Stimulated activated CD4-positive, alpha-beta T cell treated with anti-CD3 and anti-CD28 coated beads, Interleukin-12 subunit alpha, Interleukin-12 subunit beta, amount 100 ng/mL, for 4 hours (primary cell): ENCODE results near the gene ARHGEF3.

Experiments used
- DNase-seq: peaks from one replicate; pipeline ENCODE4 v3.0.0-alpha.2; 2020

The ARHGEF3 gene

GRCh38 chr3:56822501-56822900, 20.8 kb upstream of the ARHGEF3 start:
- DNase-seq = no peak

DNA sequence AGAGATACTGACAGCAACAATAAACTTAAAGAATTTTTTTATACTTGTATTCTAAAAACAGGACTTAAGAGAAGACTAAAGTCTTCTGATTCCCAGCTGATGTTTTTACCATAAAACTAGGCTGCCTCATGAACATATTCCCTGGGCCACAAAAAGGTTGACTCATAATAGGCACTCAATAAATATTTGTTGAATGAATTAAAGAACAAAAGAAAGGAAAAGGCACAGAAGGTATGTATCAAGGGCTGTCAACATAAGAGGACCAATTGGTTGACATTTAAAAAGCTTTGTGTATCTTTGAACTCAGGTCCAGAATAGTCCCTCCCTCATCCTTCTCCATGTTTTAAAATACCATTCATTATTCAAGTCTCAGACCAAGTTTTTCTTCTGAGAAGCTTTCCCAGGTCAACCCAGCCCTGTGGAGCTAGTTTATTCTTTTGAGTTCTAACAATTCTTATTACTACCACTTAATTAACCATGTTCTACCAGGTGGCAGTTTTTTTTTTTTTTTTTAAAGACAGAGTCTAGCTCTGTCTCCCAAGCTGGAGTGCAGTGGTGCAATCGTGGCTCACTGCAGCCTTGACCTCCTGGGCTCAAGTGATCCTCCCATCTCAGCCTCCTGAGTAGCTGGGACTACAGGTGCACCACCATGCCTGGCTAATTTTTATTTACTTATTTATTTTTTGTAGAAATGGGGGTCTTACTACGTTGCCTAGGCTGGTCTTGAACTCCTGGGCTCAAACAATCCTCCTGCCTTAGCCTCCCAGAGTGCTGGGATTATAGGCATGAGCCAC, 17.5 kb upstream of the ARHGEF3 start:
- DNase-seq = no peak

DNA sequence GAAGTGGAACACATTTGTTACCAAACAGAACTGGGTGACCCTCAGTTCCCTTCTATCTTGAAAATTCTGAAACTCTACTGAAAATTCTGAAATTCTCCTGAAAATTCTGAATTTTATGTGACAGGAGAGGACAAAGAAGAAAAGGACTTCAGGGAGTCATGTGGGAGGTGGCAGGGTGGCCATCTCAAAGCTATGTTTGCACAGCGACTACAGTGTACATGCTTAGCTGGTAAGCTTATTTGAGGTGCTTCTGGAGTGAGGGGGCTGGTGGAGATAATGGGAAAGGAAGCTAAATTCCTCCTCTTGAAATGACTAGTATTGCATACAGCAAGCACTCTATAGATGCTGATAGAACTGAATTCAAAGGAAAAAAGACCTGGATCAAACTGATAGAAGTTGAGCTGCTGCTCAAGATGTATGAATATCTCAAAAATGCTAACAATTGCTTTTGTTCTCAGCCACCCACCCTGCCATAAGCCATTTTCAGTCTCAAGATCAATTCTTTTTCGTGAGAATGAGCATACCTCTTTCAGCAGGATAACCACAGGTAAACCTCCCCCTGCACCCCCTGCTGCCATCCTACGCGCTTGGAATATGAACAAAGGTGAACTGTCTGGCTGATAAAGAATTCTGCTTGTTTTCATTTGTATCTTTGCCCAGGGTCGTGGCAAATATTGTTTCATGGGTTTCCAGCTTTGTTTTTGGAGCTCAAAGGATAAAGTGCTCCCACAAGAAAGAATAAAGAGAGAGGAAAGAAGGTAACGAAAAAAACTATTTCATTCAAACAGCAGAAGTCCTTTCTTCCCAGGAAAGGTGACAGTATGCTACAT, 16.6 kb upstream of the ARHGEF3 start:
- no peak for DNase-seq

- DNase-seq = no peak
Measured at GRCh38 chr3:56817646-56818045, 15.9 kb upstream of the ARHGEF3 start.

DNA sequence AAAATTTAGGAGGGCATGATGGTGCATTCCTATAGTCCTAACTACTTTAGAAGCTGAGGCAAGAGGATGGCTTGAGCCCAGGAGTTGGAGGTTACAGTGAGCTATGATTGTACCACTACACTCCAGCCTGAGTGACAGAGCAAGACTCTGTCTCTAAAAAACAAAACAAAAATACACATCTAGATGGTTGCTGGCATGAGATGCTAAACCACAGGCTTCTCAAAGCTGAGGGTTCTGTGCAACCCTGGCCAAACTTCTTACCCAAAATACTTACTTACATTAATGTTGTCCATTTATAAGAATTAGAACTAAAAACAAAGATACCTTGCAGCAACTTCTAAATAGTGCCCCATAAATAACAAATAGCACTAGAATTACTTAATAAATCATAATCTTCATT, 14.3 kb upstream of the ARHGEF3 start:
- DNase-seq = no peak

GRCh38 chr3:56815589-56815988, 13.8 kb upstream of the ARHGEF3 start:
- no peak for DNase-seq

DNA sequence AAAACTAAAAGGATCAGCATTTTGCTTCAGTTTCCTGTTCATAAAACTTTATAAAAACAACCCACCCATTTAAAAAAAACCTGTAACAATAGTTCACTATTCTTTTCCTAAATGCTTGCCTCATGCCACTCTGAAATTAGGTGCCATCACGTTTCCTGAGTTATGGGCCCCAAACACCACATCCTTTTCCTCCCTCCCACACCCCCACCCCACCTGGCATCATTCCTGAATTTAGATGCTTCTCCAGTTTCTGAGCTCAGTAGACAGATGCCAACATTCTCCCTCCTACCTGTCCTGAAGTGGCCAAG, 11.9 kb upstream of the ARHGEF3 start:
- no peak for DNase-seq

DNA sequence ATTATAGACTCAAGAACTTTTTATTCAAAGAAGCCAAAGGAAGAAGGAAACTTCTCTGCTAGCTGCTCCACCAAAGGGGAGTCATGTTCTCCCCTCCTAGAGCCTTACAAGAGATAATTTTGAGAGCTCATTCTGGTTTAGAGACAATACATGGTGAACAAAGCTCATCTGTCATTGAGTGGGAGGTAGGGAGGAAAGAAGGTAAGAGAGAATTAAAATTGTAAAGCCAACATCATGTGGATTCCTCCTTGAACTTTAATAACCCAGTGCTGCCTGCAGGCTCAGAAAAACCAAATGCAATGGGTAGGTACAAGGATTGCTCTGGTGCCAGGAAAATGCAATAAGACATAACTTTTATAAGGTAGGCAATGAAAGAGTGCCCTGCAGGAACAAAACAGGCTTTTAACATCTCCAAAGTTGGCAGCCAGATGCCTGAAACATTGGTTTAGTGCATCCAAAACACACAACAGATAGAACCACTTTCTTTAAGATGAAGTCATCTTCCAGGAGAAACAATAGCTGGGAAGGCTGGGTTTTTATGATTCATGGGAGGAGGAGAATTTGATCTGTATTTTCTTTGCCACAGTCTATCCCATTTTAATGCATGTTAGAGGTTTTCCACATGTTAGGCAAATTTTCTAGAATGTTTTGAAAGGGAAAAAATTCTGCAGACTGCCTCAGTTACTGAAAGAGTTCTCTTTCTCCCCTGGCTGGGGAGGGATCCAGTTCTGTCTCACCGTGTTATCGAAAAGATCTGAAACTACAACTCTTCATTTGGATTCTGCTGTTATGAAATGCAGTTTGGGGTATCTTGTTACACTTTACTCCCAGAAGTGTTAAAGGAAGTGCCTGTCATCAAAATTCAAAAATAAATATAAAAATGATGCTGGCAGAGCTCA, 11.3 kb upstream of the ARHGEF3 start:
- no peak for DNase-seq

DNA sequence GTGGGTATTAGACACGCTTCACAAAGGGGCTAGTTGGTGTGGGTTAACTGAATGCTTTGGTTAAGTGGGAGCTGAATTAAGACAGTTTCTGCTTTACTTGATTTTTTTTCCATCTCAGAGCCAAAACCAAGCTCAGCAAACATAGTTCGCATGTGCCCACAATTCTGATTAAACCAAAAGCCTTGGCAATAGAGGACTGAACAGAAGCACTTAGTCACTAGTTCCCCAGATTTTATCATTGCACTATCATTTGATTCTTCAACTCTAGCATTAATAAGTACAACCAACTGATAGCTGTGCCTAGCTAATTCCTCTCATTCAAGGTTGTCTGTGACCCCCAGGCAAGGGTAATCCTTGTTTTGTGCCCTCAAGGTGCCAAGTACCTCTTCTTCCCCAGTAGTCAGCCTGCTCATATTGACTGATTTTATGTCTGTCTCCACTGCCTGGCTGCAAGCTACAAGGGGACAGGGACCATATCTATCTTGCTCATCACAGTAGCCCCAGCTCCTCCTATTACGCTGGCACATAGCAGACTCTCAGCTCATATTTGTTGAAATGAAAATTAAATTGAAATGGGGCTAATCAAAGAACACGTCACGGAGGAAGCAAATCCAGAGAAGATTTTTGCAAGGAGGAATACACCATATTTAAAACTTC, 9.9 kb upstream of the ARHGEF3 start:
- DNase-seq = no peak

DNA sequence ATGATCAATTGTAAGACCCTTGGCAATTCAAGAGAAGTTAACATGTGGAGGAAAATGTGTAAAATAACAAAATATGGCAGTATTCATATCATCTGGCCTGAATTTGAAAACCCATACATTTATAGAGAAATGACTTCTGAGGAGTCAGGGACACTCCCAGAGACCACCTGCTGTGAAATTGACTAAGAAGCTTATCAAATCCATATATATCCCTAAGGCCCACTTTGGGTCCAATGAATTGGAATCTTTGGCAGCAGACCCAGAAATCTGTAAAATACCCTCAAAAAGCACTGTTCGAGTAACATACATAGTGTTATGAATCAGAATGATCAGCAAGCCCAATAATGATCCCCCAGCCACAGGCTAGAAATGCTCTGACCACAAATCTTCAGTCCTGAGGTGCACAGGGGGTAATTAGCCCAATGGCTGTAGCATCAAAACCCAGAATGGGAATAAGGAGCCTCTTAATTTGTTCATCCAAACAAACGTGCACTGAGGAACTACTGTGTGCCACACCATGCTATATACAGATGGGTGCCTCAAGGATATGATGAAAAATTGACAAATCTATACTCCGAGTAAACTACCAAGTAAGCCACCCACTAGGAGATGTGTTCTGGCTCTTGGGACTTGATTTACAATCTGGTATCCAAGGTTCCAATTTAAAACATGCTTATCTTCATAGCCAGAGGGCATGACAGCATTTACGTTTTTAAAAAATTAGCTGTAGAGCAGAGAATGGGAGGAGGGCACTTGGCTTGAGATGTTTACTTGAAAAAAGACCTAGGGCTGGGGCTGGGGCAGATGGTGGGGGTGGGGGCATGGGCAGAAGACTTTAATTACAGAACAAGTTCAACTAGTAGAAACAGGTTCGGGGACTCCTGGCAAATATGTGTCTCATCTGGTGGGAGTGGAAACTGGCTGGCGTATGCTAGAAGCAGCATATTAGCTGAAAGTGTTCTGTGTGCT, 9.1 kb upstream of the ARHGEF3 start:
- DNase-seq = no peak

- no peak for DNase-seq
Measured at GRCh38 chr3:56806407-56806806, 4.7 kb upstream of the ARHGEF3 start.

DNA sequence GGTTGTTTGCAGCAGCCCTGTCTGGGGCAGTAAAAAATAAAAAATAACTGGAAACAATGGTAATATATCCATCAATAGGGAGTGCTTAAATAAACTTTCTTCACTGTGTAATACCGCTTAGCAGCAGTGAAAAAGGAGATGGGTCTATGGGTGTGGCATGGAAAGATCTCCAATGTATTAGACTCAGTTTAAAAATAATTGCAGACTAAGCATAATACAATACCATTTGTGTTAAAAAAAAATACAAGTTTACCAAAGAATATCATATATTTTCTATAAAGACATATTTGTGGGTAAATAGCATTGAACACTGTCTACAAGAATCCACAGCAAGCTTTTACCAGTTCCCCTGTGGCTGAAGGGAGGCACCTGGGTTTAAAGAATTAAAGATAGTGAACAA, 1.0 kb upstream of the ARHGEF3 start:
- no peak for DNase-seq

GRCh38 chr3:56802378-56802745, 613 bp upstream of the ARHGEF3 start:
- no peak for DNase-seq

DNA sequence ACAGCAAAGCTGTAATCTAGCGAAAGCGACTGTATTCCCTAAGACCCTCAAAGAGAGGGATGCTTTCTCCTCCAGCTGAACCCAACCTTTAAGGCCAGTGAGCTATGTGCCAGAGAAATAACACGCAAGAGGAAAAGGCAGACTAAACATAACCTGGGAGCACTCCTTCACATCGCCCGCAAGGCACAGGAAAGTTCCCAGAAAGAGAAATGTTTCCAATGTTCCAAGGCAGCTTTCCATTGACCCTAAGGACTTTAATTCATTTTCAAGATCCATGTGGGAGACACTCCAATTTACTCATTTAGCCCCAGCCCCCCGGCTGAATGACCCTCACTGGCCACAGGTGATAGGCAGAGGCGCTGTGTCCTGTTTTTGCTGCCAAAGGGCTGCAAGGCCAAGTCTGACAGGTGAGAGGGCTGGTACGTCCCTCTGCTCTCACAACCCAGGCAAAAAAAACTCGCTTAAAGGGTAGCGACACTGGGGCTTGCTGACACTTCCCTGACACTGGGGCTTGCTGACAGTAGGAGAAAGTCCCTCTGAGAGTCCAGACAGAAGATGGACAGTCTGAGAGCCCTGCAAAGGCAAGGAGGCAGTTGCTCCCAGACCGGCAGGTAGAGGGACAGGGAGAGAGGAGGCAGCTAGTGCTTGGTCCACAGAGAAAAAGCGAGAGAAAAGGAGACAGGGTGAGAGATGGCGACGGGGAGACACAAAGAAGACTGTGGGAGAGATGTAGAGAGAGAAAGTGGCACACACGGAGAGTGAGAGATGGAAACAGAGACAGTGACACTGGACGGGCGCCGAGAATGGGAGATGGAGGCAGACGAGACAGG, 702 bp downstream of the ARHGEF3 start:
- peak; percentile 15 for DNase-seq

- peak; percentile 63 for DNase-seq
Measured at GRCh38 chr3:56800130-56800831, 1.5 kb downstream of the ARHGEF3 start.

- no peak for DNase-seq
Measured at GRCh38 chr3:56799251-56799882, 2.4 kb downstream of the ARHGEF3 start.

DNA sequence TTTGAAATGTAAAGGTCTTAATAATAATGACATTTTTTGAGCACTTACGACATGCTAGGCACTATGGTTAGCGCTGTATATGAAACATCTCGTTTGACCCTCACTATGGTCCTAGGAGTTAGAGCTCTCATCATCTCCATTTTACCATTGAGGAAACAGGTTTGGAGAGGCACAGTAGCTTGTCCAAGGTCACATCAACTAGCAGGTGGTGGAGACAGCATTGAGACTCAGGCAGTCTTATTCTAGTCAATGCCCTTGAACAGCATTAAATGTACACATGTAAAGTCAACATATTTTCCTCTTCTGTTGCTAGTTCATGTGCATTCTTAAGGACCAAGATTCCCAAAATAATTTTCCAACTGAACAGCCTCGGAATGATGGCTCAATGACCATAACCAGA, 4.8 kb downstream of the ARHGEF3 start:
- DNase-seq = no peak

GRCh38 chr3:56796202-56796601, 5.5 kb downstream of the ARHGEF3 start:
- DNase-seq = no peak

- DNase-seq = no peak
Measured at GRCh38 chr3:56795829-56796185, 5.9 kb downstream of the ARHGEF3 start.
